ENCODE measurements around the gene RRP15.

RRP15 gene

GRCh38 chr1:218355278-218355677 is 70.2 kb downstream of the RRP15 start:
- no peak for TF ChIP-seq CTCF (conservative IDR thresholded peaks at IDR 0.05; ENCODE audit: low read depth, low read length)
- no peak for DNase-seq (ENCODE audit: low read depth)
- H3K4me3 ChIP-seq (ENCODE audit: low read depth, low read length), result no peak overlapping the region

- no peak for DNase-seq (ENCODE audit: low read depth)
- no peak for TF ChIP-seq CTCF (conservative IDR thresholded peaks at IDR 0.05; ENCODE audit: low read depth, low read length)
- H3K4me3 ChIP-seq (ENCODE audit: low read depth, low read length), result no peak overlapping the region
These were observed 72.3 kb downstream of the RRP15 start for GRCh38 chr1:218357211-218357892.

GRCh38 chr1:218357893-218358232 is 72.8 kb downstream of the RRP15 start:
- no peak for TF ChIP-seq CTCF (conservative IDR thresholded peaks at IDR 0.05; ENCODE audit: low read depth, low read length)
- no peak overlapping the region for H3K4me3 ChIP-seq (ENCODE audit: low read depth, low read length)

GRCh38 chr1:218361298-218362065 is 76.4 kb downstream of the RRP15 start:
- DNase-seq (ENCODE audit: low read depth), result peak; percentile 78
- peak; percentile 74 for TF ChIP-seq CTCF (conservative IDR thresholded peaks at IDR 0.05; ENCODE audit: low read depth, low read length)
- H3K4me3 ChIP-seq (ENCODE audit: low read depth, low read length), result no peak overlapping the region

More at GRCh38 chr1:218357893-218358232, 72.8 kb downstream of the RRP15 start:
- DNase-seq (ENCODE audit: low read depth), result no peak

GRCh38 chr1:218362418-218363076 is 77.5 kb downstream of the RRP15 start:
- no peak for TF ChIP-seq CTCF (conservative IDR thresholded peaks at IDR 0.05; ENCODE audit: low read depth, low read length)
- no peak for DNase-seq (ENCODE audit: low read depth)
- no peak overlapping the region for H3K4me3 ChIP-seq (ENCODE audit: low read depth, low read length)

- no peak overlapping the region for H3K4me3 ChIP-seq (ENCODE audit: low read depth, low read length)
- DNase-seq (ENCODE audit: low read depth), result no peak
- no peak for TF ChIP-seq CTCF (conservative IDR thresholded peaks at IDR 0.05; ENCODE audit: low read depth, low read length)
These were observed 78.0 kb downstream of the RRP15 start for GRCh38 chr1:218363141-218363540.
